HG02571 (cell line): ENCODE results near the gene MRRF.

Source experiments
- ATAC-seq: cut with Tn5 transposase; IDR thresholded peaks from one replicate; pipeline ENCODE4 v1.9.1; 2021; ENCODE audit warnings: mild to moderate bottlenecking, moderate library complexity; ENCODE audit not compliant: unreplicated experiment

Gene MRRF

GRCh38 chr9:122264360-122265148 is at the start of gene MRRF, which contains the start of gene RBM18:
Gene MRRF, plus strand, starts transcription at chr9:122264882. Its CDS starts 6,010 bp downstream, at chr9:122270892.
Gene RBM18, minus strand, starts transcription at chr9:122264840. Its CDS starts 3,348 bp downstream, at chr9:122261492.
- peak; percentile 82 for ATAC-seq

- no peak for ATAC-seq
Observed at GRCh38 chr9:122215663-122216062, 49.0 kb upstream of the MRRF start.

- ATAC-seq, result no peak
Observed at GRCh38 chr9:122216138-122216797, 48.4 kb upstream of the MRRF start.

- no peak for ATAC-seq
Observed at GRCh38 chr9:122216798-122217418, 47.8 kb upstream of the MRRF start.

GRCh38 chr9:122217640-122218039 is 47.0 kb upstream of the MRRF start:
- ATAC-seq, result no peak

- ATAC-seq, result no peak
Observed at GRCh38 chr9:122218071-122218934, 46.4 kb upstream of the MRRF start.

DNA sequence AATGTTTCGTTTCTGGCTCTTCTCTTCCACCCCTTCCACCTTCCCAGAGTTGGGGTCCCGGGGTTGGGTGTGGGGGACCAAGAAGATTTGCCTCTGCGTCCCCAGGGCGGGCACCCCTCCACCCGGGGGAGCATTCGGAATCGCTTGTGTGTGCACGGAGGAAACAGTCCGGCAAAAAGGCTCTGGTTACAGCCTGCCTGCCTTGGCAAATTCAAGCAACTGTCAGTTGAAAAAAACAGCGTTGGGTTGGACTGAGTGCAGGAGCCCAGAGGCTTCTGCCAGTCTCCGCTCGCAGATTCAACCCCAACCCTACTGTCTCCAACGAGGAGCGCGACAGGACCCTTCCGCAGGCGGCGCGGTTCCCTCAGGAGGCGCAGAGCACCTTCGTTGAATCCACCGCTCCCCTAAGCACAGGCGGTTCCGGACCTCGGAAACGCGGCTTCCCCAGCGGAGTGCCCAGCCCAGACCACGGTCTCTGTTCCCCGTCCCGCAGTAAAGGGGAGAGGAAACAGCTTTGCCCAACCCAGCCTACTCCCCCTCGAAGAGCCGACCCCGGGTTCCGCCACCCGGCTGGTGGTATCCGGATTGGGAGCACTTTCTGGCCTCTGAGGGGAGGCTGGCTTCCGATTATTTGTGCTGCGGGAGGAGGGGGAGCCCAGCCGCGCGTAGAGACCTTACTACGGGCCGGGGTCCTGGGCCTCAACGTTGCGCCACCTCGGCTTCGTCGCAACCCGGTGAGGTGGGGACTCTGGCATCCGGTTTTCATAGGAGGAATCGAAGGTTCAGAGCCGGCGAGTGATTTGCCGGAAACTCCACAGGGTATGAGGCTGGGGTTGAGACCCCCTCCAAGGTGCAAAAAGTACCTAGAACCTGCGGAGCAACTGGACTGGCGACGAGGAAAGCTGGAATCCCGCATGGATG is 45.5 kb upstream of the MRRF start:
- no peak for ATAC-seq

- no peak for ATAC-seq
Observed at GRCh38 chr9:122219856-122220672, 44.6 kb upstream of the MRRF start.

DNA sequence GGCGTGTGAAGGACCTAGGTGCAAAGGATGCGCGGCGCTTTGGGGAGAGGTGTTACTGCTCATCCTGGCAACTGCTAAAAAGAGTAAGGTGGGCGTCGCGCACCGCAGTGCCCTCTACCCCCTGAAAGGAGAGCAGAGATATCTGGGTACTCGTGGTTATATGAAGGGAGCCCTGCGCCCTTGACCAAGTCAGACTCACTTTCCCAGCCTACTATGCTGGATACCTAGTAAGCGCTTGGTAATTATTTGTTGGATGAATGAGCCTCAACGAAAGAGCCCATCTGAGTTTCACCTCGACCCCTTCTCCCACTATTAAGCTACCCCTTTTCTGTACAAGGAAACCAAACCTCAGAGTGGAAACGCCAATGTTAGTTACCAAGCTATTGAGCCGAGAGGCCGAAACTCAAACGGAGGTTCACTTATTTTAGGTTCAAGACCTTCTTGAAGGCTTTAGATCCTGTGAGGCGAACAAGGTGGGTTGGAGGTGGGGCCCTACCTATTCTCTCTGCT is 44.0 kb upstream of the MRRF start:
- no peak for ATAC-seq

GRCh38 chr9:122221183-122221811 is 43.4 kb upstream of the MRRF start:
- no peak for ATAC-seq

- no peak for ATAC-seq
Observed at GRCh38 chr9:122222791-122223190, 41.9 kb upstream of the MRRF start.

- no peak for ATAC-seq
Observed at GRCh38 chr9:122223435-122223834, 41.2 kb upstream of the MRRF start.

GRCh38 chr9:122225312-122226141 is 39.2 kb upstream of the MRRF start:
- no peak for ATAC-seq

DNA sequence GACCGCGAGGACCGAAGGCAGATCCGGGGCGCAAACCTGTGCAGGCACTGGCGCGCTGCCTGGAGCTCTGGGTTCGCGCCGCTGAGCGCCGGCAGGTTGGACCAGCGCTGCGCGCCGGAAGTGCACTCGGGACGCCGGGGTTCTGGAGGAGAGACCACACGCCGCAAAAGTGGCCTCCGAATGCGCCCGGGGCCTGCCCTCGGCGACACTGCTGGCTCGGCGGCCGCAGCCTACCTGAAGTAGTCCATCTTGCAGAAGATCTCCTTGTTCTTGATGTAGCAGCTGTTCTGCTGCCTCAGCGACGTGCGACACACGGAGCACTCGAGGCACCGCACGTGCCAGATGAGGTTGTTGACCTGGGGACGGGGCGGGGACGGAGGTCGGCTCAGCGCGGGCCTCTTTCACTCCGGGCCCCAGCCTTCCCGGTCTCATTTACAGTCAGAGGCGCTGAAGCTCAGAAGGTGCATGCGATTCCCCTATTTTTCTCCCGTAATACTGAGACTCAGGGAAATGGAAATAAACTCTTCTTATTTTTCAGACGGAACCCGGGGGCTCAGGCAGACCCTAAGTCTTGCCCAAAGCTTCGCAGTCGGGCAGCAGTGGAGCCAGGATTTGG is 38.4 kb upstream of the MRRF start:
- ATAC-seq, result no peak

- ATAC-seq, result no peak
Observed at GRCh38 chr9:122226758-122227574, 37.7 kb upstream of the MRRF start.

DNA sequence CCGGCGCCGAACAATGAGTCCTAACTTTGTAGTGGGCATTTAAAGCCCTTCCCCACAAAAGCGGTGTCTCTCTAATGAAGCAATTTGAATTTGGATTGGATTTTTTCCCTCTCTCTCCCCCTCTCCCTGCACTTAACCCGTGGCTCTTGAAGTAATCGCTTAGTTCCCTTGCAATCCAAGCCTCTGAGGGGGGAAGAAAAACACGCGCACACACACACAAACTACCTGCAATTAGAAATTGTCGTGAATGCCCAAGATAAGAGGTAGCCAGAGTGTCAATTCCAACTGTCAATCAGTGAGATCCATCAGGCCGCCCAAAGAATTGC is 37.1 kb upstream of the MRRF start:
- ATAC-seq, result no peak
